SK-MEL-5 (cell line): Measurements from ENCODE around the gene AKR7A2. TPM values are rescaled to one million over a fixed set of nuclear protein-coding genes. Genes with fewer than 3 reads are reported as not detected.
"Not testable (repeated sequence)": the region's sequence is repeated elsewhere in the genome, so short reads cannot be mapped to it uniquely, and the experiment has no call there.

Experiments used
- DNase-seq: peaks from one replicate; pipeline ENCODE4 v3.0.0-alpha.2; 2016; ENCODE audit warnings: low read depth, low spot score
- in situ Hi-C: cut with HindIII; loops from 2 replicates; pipeline ENCODE4 v1.10.0; 2016; ENCODE audit warnings: low sequenced_read_pairs, high pct_unique_total_duplicates, low pct_unique_long_range_greater_than_20kb
- total RNA-seq: library from RNA; depleted of rRNA; stranded (reverse); fragments of >200 nt; shearing (Covaris generic); gene quantifications from 2 replicates; pipeline ENCODE4 v1.2.3, GENCODE V29; 2014

AKR7A2 gene
- total RNA-seq, 1 experiment from 2014 or later: 72.5 TPM

GRCh38 chr1:19287436-19288185 lies 24.3 kb downstream of the AKR7A2 start:
- DNase-seq: no peak

DNA sequence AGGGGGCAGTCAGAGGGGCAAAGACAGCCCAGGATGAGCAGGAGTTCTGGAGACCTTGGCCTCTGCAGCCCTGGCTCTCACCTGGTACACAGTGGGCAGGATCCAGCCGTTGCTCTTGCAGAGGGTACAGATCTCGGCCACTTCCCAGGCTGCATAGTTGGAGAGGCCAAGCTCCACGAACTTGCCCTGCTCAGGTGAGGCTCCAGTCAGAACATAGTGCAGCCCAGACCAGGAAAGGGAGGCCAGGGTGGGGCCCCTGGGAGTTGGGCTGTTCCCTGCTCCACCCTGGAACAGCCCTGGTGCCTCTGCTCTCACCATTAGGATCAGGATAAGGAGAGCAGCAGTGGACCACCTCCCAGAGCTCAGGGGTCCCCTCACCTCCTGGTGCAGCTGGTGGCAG lies 26.1 kb downstream of the AKR7A2 start:
- in situ Hi-C loops, DNase-seq: not testable (repeated sequence)

More at GRCh38 chr1:19287436-19288185, 24.3 kb downstream of the AKR7A2 start:
- in situ Hi-C loops: no loop called here

GRCh38 chr1:19285366-19285765 lies 26.6 kb downstream of the AKR7A2 start:
- in situ Hi-C loops, DNase-seq: not testable (repeated sequence)

DNA sequence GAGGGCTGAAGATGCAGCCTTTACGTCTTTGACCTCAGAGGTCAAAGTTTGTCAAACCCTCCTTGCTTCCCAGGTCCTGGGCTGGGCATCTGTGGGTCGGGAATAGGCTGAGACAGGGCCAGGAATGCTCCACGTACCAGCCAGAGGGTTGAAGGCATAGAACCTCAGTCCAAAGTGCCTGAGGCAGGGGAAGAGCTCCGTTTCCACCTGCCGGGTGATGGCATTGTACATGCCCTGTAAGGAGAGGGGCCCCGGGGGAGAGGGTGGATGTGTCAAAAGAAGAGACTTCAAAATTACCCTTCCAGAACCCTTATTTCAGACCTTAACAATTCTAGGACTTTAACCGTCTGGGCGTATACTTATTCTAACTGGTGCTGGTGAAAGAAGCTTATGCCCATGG lies 27.1 kb downstream of the AKR7A2 start:
- in situ Hi-C loops: no loop called here
- DNase-seq: no peak

DNA sequence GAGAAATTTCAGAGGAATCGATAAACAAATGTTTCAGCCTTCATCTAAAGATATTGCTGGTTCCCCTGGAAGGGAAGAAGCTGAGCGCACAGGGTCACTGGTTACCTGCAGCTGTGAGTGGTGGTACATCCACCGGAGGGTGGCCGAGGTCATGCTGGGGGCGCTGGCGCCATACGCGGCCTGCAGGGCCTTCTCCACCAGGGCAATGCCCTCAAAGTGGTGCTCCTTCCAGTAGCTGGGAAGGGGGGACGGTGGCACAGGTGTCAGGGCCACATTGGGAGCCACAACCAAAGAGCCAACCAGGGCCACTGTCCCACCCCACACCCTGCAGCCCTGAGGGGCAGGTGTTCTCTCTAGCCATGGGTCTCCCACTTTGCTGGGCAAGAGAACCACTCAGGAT lies 28.1 kb downstream of the AKR7A2 start:
- in situ Hi-C loops: no loop called here
- DNase-seq: no peak

DNA sequence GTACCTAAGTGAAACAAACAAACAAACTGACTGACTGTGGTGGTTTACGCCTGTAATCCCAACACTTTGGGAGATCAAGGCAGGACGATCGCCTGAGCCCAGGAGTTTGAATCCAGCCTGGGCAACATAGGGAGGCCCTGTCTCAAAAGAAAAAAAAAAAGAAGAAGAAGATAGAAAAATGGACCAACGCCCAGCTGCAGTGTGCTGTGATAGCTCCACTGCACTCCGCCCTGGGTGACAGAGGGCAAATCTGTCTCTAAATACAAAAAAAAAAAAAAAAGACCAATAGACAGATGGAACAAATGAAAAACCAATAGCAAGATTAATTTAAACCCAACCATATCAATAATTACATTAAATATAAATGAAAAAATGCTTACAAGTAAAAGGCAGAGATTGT lies 37.3 kb downstream of the AKR7A2 start:
- DNase-seq: no peak
- in situ Hi-C loops: no loop called here

GRCh38 chr1:19273844-19274531 lies 38.0 kb downstream of the AKR7A2 start:
- in situ Hi-C loops, DNase-seq: not testable (repeated sequence)

GRCh38 chr1:19273106-19273843 lies 38.7 kb downstream of the AKR7A2 start:
- in situ Hi-C loops: no loop called here
- no peak for DNase-seq

DNA sequence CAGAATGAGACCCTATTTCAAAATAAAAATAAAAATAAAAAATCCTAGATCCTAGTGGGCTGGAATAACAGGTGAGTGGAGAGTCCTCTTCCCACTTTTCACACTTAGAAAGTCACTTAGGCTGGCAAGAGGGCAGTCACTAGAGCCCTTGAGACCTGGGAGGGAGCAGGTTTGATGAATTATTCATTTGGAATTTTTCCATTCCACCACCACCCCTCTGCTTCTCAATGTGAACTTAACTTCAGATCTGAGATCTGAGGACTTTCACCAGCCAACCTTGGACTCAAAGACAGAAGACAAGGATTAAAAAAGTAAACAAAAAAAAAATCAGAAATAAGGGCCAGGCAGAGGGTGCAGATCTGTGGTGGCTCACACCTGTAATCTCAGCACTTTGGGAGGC lies 39.9 kb downstream of the AKR7A2 start:
- in situ Hi-C loops: no loop called here

DNA sequence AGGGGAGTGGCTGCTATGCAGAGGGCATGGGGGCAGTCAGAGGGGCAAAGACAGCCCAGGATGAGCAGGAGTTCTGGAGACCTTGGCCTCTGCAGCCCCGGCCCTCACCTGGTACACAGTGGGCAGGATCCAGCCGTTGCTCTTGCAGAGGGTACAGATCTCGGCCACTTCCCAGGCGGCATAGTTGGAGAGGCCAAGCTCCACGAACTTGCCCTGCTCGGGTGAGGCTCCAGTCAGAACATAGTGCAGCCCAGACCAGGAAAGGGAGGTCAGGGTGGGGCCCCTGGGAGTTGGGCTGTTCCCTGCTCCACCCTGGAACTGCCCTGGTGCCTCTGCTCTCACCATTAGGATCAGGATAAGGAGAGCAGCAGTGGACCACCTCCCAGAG lies 41.6 kb downstream of the AKR7A2 start:
- DNase-seq, in situ Hi-C loops: not testable (repeated sequence)

More for the DNA sequence above, 39.9 kb downstream of the AKR7A2 start:
- DNase-seq: no peak

DNA sequence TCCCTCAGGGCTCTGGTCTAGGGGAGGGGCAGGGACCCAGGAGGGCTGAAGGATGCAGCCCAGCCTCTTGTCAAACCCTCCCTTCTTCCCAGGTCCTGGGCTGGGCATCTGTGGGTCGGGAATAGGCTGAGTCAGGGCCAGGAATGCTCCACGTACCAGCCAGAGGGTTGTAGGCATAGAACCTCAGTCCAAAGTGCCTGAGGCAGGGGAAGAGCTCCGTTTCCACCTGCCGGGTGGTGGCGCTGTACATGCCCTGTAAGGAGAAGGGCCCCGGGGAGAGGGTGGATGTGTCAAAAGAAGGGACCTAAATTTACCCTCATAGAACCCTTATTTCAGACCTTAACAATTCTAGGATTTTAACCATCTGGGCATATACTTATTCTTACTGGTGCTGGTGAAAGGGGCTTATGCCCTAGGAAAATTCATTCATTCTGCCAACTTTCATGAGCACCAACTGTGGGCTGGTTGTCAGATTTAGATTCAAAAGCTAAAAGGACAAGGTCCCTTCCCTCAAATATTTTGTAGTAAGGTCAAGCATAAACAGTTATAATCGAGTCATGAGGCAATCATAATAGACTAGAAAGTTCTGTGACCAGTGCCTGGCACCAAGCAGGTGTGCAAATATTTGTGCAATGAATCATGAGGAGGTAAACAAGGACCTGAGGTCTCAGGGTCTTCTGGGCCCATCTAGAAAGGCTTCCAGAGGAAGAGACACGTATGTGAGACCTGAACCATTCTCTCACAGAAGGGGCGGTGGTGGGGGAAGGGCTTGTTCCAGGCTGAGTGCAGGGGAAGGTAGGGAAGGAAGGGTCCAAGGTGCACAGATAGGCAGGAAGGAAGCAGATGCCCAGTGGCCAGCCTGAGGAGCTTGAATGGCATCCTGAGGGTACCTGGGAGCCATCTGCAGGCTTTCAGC lies 42.3 kb downstream of the AKR7A2 start:
- in situ Hi-C loops, DNase-seq: not testable (repeated sequence)

DNA sequence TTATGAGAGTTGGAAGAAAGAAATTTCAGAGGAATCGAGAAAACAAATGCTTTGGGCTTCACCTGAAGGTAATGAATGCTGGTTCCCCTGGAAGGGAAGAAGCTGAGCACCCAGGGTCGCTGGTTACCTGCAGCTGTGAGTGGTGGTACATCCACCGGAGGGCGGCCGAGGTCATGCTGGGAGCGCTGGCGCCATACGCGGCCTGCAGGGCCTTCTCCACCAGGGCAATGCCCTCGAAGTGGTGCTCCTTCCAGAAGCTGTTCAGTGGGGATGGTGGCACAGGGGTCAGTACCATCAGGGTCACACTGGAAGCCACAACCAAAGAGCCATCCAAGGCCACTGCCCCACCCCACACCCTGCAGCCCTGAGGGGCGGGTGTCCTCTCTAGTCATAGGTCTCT lies 43.5 kb downstream of the AKR7A2 start:
- DNase-seq: no peak
- in situ Hi-C loops: no loop called here

DNA sequence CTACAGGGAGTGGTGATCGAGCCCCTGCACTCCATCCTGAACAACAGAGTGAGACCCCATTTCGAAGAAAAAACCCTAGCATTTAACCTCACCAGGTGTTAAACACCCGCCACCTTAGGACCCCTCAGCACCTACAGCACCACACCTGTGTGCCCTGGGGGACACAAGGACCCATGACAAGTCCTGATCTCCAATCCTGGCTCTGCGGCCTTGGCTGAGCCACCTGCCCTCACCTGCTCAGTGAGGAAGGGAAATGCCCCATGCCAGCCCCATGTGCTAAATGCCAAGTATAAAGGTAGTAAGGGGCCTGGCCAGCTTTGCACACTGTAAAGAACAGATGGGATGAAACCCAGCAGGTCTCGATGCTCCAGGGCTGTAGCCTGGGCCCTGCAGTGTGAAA lies 49.2 kb downstream of the AKR7A2 start:
- no peak for DNase-seq
- in situ Hi-C loops: no loop called here

DNA sequence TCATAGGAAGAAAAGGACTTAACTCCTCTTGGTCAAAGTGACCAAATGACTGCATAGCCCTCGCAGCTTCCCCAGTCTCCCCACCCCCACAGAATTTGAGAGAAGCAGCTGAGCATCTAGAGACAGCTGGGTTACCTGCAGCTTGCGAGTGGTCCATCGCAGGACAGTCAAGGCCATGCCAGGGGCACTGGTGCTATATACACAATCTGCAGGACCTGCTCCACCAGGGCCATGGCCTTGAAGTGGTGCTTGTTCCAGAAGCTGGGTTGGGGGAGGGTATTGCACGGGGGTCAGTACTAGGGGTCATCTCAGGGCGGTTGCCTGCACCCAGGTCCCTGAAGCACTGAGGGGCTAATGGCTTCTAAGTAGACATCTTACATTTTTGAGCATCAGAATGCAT lies 49.9 kb downstream of the AKR7A2 start:
- in situ Hi-C loops: no loop called here
- no peak for DNase-seq

DNA sequence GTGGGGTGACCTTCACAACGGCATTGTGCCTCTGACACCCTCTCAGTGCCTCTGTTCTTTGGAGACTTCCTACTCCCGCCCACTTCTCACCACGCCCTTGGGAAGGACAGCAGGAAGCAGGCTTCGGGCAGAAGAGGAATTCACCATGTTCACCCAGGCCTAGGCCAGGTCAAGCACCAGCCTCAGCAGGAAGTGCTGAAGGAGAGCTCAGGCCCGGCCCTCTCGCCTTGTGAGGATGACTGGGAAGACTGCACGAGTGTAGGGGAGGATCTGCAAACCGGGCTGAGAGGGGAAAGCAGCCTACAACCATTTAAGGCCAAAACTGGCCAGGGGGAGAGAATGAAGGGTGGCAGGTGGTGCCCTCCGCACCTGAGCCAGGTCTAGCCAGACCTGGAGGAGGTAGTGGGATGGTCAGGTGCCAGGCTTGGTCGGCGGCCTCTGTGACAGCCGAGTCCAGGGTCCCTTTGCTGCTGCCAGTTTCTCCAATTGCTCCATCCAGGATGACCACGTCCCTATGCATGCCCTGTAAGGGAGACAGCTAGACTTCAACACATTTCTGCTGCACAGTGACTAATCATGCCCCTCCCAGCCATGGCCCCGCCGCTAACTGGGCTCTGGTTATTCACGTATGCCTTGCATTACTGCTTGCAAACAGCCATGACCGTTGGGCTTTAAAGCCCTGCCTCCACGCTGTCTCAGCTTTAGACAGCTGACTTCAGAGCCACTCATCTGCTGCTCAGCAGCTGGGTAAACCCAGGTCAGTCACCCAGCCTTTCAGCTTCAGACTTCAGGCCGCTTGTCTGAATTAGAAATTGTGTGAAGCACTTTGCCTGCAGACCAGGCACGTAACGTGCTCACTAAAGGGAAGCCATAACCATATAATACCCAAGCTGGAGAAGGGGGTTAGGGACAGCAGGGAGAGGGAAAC lies 51.5 kb downstream of the AKR7A2 start:
- in situ Hi-C loops: no loop called here
- no peak for DNase-seq

- in situ Hi-C loops: no loop called here
- no peak for DNase-seq
Observed at GRCh38 chr1:19258353-19258752, 53.6 kb downstream of the AKR7A2 start.
